Parathyroid adenoma (tissue), 2 donors: Measurements from ENCODE around the gene CAPN8.

Experiments used
- H2AFZ ChIP-seq: fragments of 300-600 bp; sonication (generic); one replicate; pipeline ENCODE4 v1.7.0; 2017; ENCODE audit warnings: antibody characterized with exemption, mild to moderate bottlenecking
- H3K27ac ChIP-seq: fragments of 300-600 bp; sonication (generic); one replicate; pipeline ENCODE4 v1.7.0; 2017
- H3K27me3 ChIP-seq: fragments of 300-600 bp; sonication (generic); one replicate; pipeline ENCODE4 v1.7.0; 2017; ENCODE audit warnings: low read length; ENCODE audit not compliant: control insufficient read depth, insufficient read depth
- H3K36me3 ChIP-seq: fragments of 300-600 bp; sonication (generic); one replicate; pipeline ENCODE4 v1.7.0; 2017; ENCODE audit warnings: low read length; ENCODE audit not compliant: control insufficient read depth, insufficient read depth
- H3K4me1 ChIP-seq: fragments of 300-600 bp; sonication (generic); one replicate; pipeline ENCODE4 v1.7.0; 2017; ENCODE audit warnings: control low read depth
- H3K4me2 ChIP-seq: fragments of 300-600 bp; sonication (generic); one replicate; pipeline ENCODE4 v1.7.0; 2017; ENCODE audit warnings: low read length
- H3K4me3 ChIP-seq: fragments of 300-600 bp; sonication (generic); one replicate; pipeline ENCODE4 v1.7.0; 2017; ENCODE audit warnings: low read depth, low read length
- H3K79me2 ChIP-seq: fragments of 300-600 bp; sonication (generic); one replicate; pipeline ENCODE4 v1.7.0; 2017; ENCODE audit warnings: control low read depth
- H3K9ac ChIP-seq: fragments of 300-600 bp; sonication (generic); one replicate; pipeline ENCODE4 v1.7.0; 2017; ENCODE audit warnings: mild to moderate bottlenecking
- H3K9me3 ChIP-seq: fragments of 300-600 bp; sonication (generic); one replicate; pipeline ENCODE4 v1.7.0; 2017; ENCODE audit warnings: low read length; ENCODE audit not compliant: control insufficient read depth
- CTCF ChIP-seq: fragments of 300-600 bp; sonication (generic); IDR thresholded peaks from one replicate; pipeline ENCODE4 v1.7.0; 2017; ENCODE audit warnings: antibody characterized with exemption, mild to moderate bottlenecking
- donor health status: primary hyperparathyroidism.

The CAPN8 gene

GRCh38 chr1:223551610-223552009 lies 113.9 kb downstream of the CAPN8 start:
- Histone ChIP-seq H2AFZ (no peak overlapping the region), H3K36me3 (no peaks in the 10 kb centered on the region), H3K9ac (no peak overlapping the region), H3K9me3 (no peaks in the 10 kb centered on the region), H3K4me3 (no peak overlapping the region), H3K4me2 (no peak overlapping the region), H3K27me3 (no peaks in the 10 kb centered on the region), H3K4me1 (no peaks in the 10 kb centered on the region), H3K79me2 (no peaks in the 10 kb centered on the region), H3K27ac (no peak overlapping the region)
- no peak for TF ChIP-seq CTCF

GRCh38 chr1:223549740-223550139 lies 115.8 kb downstream of the CAPN8 start:
- no peak for TF ChIP-seq CTCF
- no peak overlapping the region for H3K9ac ChIP-seq

GRCh38 chr1:223547316-223548114 lies 118.0 kb downstream of the CAPN8 start:
- H3K79me2 ChIP-seq: no peaks in the 10 kb centered on the region
- TF ChIP-seq CTCF: no peak
- H3K36me3 ChIP-seq: no peaks in the 10 kb centered on the region
- no peaks in the 10 kb centered on the region for H3K9me3 ChIP-seq
- H2AFZ ChIP-seq: no peak overlapping the region
- H3K27me3 ChIP-seq: no peaks in the 10 kb centered on the region
- no peak overlapping the region for H3K27ac ChIP-seq
- no peak overlapping the region for H3K4me3 ChIP-seq
- H3K4me1 ChIP-seq: no peaks in the 10 kb centered on the region
- no peak overlapping the region for H3K4me2 ChIP-seq
- H3K9ac ChIP-seq: no peak overlapping the region

More at GRCh38 chr1:223549740-223550139, 115.8 kb downstream of the CAPN8 start:
- Histone ChIP-seq H3K4me2 (no peak overlapping the region), H3K27ac (no peak overlapping the region), H3K4me1 (no peaks in the 10 kb centered on the region), H3K36me3 (no peaks in the 10 kb centered on the region), H3K79me2 (no peaks in the 10 kb centered on the region), H2AFZ (no peak overlapping the region), H3K9me3 (no peaks in the 10 kb centered on the region), H3K27me3 (no peaks in the 10 kb centered on the region), H3K4me3 (no peak overlapping the region)

- Histone ChIP-seq H3K9me3 (no peaks in the 10 kb centered on the region), H3K36me3 (no peaks in the 10 kb centered on the region), H3K9ac (no peak overlapping the region), H2AFZ (no peak overlapping the region), H3K4me1 (no peaks in the 10 kb centered on the region), H3K4me2 (no peak overlapping the region), H3K27me3 (no peaks in the 10 kb centered on the region), H3K79me2 (no peaks in the 10 kb centered on the region), H3K4me3 (no peak overlapping the region), H3K27ac (no peak overlapping the region)
- TF ChIP-seq CTCF: no peak
These were observed 120.2 kb downstream of the CAPN8 start for GRCh38 chr1:223545343-223545742.

- Histone ChIP-seq H3K79me2 (no peaks in the 10 kb centered on the region), H3K9me3 (no peaks in the 10 kb centered on the region), H3K4me1 (no peaks in the 10 kb centered on the region), H3K27ac (no peak overlapping the region), H3K27me3 (no peaks in the 10 kb centered on the region), H2AFZ (no peak overlapping the region), H3K4me2 (no peak overlapping the region), H3K36me3 (no peaks in the 10 kb centered on the region), H3K9ac (no peak overlapping the region), H3K4me3 (no peak overlapping the region)
- no peak for TF ChIP-seq CTCF
These were observed 121.9 kb downstream of the CAPN8 start for GRCh38 chr1:223543560-223543959.
